Endothelial cell of umbilical vein (primary cell): ENCODE results near the gene THSD4. TPM values are rescaled to one million over a fixed set of nuclear protein-coding genes. Genes with fewer than 3 reads are reported as not detected.

Experiments
- BruUV-seq: library from RNA; stranded (reverse); fragments of 400-500 nt; replicated peaks from 2 replicates; lab custom pipeline; 2021; lab: Mats Ljungman, UMichigan
- CTCF ChIA-PET: fragments of 300-600, 350-600 bp; sonication (Branson Sonifier 250); formaldehyde crosslinking; loops from one replicate; lab custom pipeline; 2021; ENCODE audit warnings: antibody characterized with exemption, inconsistent platforms; lab: Charles Lee
- POLR2A ChIA-PET: fragments of 300-600, 350-600 bp; sonication (Branson Sonifier 250); formaldehyde crosslinking; loops from one replicate; lab custom pipeline; 2021; ENCODE audit warnings: antibody characterized with exemption, inconsistent platforms; lab: Charles Lee
- DNase-seq: peaks from one replicate; pipeline ENCODE4 v3.0.0-alpha.2; 2011; ENCODE audit warnings: low read depth, low spot score
- FAIRE-seq: peaks from 2 replicates; lab custom pipeline; 2011; peaks lifted over from hg19 to GRCh38; lab: Jason Lieb, UNC
- H2AFZ ChIP-seq: 2 replicates; pipeline ENCODE4 v1.6.0; 2012; ENCODE audit warnings: low read depth, low read length, control low read depth, inconsistent platforms
- H3K27ac ChIP-seq: 2 replicates; pipeline ENCODE4 v1.5.1; 2011; ENCODE audit warnings: low read depth, mild to moderate bottlenecking, control low read depth, low read length, moderate library complexity; ENCODE audit not compliant: insufficient read depth
- H3K27me3 ChIP-seq, 2 experiments: 2 replicates each; pipeline versions ENCODE4 v1.6.0 to v1.6.1; 2011; ENCODE audit warnings: low read length in 2 of 2, mixed read lengths in 1 of 2; ENCODE audit not compliant: control insufficient read depth in 2 of 2, insufficient read depth in 2 of 2
- H3K36me3 ChIP-seq, 2 experiments: 2 replicates in 1 of 2; 3 replicates in 1 of 2; pipeline ENCODE4 v1.5.1; 2011; ENCODE audit warnings: low read length in 2 of 2, mild to moderate bottlenecking in 1 of 2, moderate library complexity in 1 of 2; ENCODE audit not compliant: control insufficient read depth in 2 of 2, insufficient read depth in 2 of 2; ENCODE audit errors: extremely low read depth in 1 of 2
- H3K4me1 ChIP-seq: 3 replicates; pipeline ENCODE4 v1.5.1; 2011; ENCODE audit warnings: mild to moderate bottlenecking, low read length; ENCODE audit not compliant: control insufficient read depth, insufficient read depth; ENCODE audit errors: extremely low read depth
- H3K4me2 ChIP-seq: 2 replicates; pipeline ENCODE4 v1.6.1; 2011; ENCODE audit warnings: low read length, control low read depth, mixed read lengths; ENCODE audit not compliant: insufficient read depth
- H3K4me3 ChIP-seq, 3 experiments: fragments of 200-600 bp in 1 of 3; sonication (generic), shearing (Covaris generic) in 1 of 3; replicated peaks in 1 of 3; 2 replicates each; pipeline ENCODE4 v1.5.1; 2011 to 2016; ENCODE audit warnings: control low read depth in 3 of 3, low read length in 3 of 3, mild to moderate bottlenecking in 2 of 3, inconsistent platforms in 1 of 3, low read depth in 1 of 3, moderate library complexity in 1 of 3; ENCODE audit not compliant: insufficient read depth in 1 of 3
- H3K79me2 ChIP-seq: 2 replicates; pipeline ENCODE4 v1.6.0; 2012; ENCODE audit warnings: low read length, inconsistent platforms; ENCODE audit not compliant: control insufficient read depth, insufficient read depth
- H3K9ac ChIP-seq: replicated peaks from 2 replicates; pipeline ENCODE3; 2011; ENCODE audit warnings: low read length, control low read depth; ENCODE audit not compliant: insufficient read depth; ENCODE audit errors: extremely low read depth
- H3K9me1 ChIP-seq: replicated peaks from 3 replicates; pipeline ENCODE4 v1.6.0; 2011; ENCODE audit warnings: mild to moderate bottlenecking, low read length; ENCODE audit not compliant: control insufficient read depth, insufficient read depth; ENCODE audit errors: extremely low read depth
- H3K9me3 ChIP-seq: replicated peaks from 2 replicates; pipeline ENCODE4 v1.5.1; 2012; ENCODE audit warnings: low read length, inconsistent platforms; ENCODE audit not compliant: control insufficient read depth, insufficient read depth
- H4K20me1 ChIP-seq: replicated peaks from 2 replicates; pipeline ENCODE3; 2011; ENCODE audit warnings: mild to moderate bottlenecking, low read length; ENCODE audit not compliant: control insufficient read depth, insufficient read depth; ENCODE audit errors: extremely low read depth
- CTCF ChIP-seq, 2 donors: IDR thresholded peaks; 1 replicate in 1 of 2; 2 replicates in 1 of 2; pipeline ENCODE4 v1.5.1; 2011; ENCODE audit warnings: low read length in 2 of 2, mild to moderate bottlenecking in 2 of 2, moderate library complexity in 2 of 2, control low read depth in 1 of 2, inconsistent platforms in 1 of 2, low read depth in 1 of 2; ENCODE audit not compliant: insufficient read depth in 1 of 2; ENCODE audit errors: extremely low read depth in 1 of 2
- EZH2 ChIP-seq: IDR thresholded peaks from 2 replicates; pipeline ENCODE4 v1.6.1; 2012; ENCODE audit warnings: borderline replicate concordance, low read depth, mild to moderate bottlenecking, moderate library complexity, low read length, inconsistent platforms; ENCODE audit not compliant: severe bottlenecking
- FOS ChIP-seq: IDR thresholded peaks from 2 replicates; pipeline ENCODE4 v1.6.1; 2011; ENCODE audit warnings: mild to moderate bottlenecking, low read length, moderate library complexity, borderline replicate concordance; ENCODE audit not compliant: insufficient read depth
- GATA2 ChIP-seq: IDR thresholded peaks from 2 replicates; pipeline ENCODE4 v1.7.0; 2011; ENCODE audit warnings: low read depth, mild to moderate bottlenecking, moderate library complexity, mixed read lengths, low read length; ENCODE audit not compliant: insufficient read length, insufficient read depth
- JUN ChIP-seq: IDR thresholded peaks from 2 replicates; pipeline ENCODE4 v1.6.1; 2011; ENCODE audit warnings: borderline replicate concordance, low read depth; ENCODE audit not compliant: insufficient read length, insufficient read depth
- MAX ChIP-seq: IDR thresholded peaks from 2 replicates; pipeline ENCODE4 v1.6.1; 2011; ENCODE audit not compliant: insufficient read depth, insufficient read length
- MYC ChIP-seq: IDR thresholded peaks from one replicate; pipeline ENCODE4 v1.6.1; 2011; ENCODE audit warnings: mild to moderate bottlenecking, low read depth, low read length
- POLR2A ChIP-seq: IDR thresholded peaks from 2 replicates; pipeline ENCODE4 v1.6.1; 2012; ENCODE audit warnings: low read depth, mild to moderate bottlenecking, control low read depth, low read length
- POLR2AphosphoS5 ChIP-seq: IDR thresholded peaks from 2 replicates; pipeline ENCODE4 v1.6.1; 2012; ENCODE audit warnings: low read depth, mild to moderate bottlenecking, control low read depth, low read length, moderate library complexity; ENCODE audit not compliant: insufficient read depth
- dilution Hi-C: fragments of 300-500 bp; cut with MboI; formaldehyde crosslinking; loops from one replicate; pipeline ENCODE4 v1.15.0; 2019; ENCODE audit warnings: low sequenced_read_pairs; ENCODE audit not compliant: extremely low pct_ligation_motif_present
- intact Hi-C: fragments of 100-400 bp; cut with micrococcal nuclease; formaldehyde crosslinking; loops from one replicate; pipeline ENCODE4 v1.10.0; 2022
- polyA plus RNA-seq, 4 experiments: library from polyadenylated mRNA; depleted of rRNA in 3 of 4; stranded (reverse) in 3 of 4; unstranded in 1 of 4; fragments of >200 nt; gene quantifications; 2 replicates each; pipeline versions ENCODE4 v1.2.1 to v1.2.3, GENCODE V29; 2011 to 2012; ENCODE audit warnings: missing spikeins in 1 of 4
- total RNA-seq: library from RNA; stranded (reverse); gene quantifications from 2 replicates; pipeline ENCODE4 v1.2.3, GENCODE V29; 2021

The THSD4 gene
- total and polyA plus RNA-seq, 2 donors (not counting 3 experiments of a cell fraction or from before 2014, with no cell fraction given), result 9.9 to 25.4 TPM

GRCh38 chr15:71809346-71809745, 694.1 kb downstream of the THSD4 start:
- no peak overlapping the region for H3K27ac ChIP-seq
- H2AFZ ChIP-seq, result no peak overlapping the region
- TF ChIP-seq MAX (no peak), POLR2AphosphoS5 (no peak), POLR2A (no peak), GATA2 (no peak), MYC (no peak), JUN (no peak), EZH2 (no peak), FOS (no peak), CTCF (IDR thresholded peaks at IDR 0.05; ENCODE audit: extremely low read depth in 1 of 2, insufficient read depth in 1 of 2, low read depth in 1 of 2, low read length in 2 of 2) (no peak)
- H3K4me3 ChIP-seq, result no peak overlapping the region
- BruUV-seq, result no TSS peak
- peaks cover 14% of the 10 kb centered on the region for H3K4me1 ChIP-seq
- no peak for FAIRE-seq
- H4K20me1 ChIP-seq, result no peaks in the 10 kb centered on the region
- CTCF ChIA-PET, result interaction anchor here (10.1 to 12.4 kb wide), 2 partner anchors 57 to 347 kb away, joined by 97 to 235 read pairs; no protein-coding TSS in a partner anchor
- intact Hi-C loops, result no loop called here
- H3K9ac ChIP-seq, result no peak overlapping the region
- dilution Hi-C loops, result no loop called here
- no peaks in the 10 kb centered on the region for H3K9me1 ChIP-seq
- H3K27me3 ChIP-seq, result no peaks in the 10 kb centered on the region
- H3K36me3 ChIP-seq, result no peaks in the 10 kb centered on the region
- no peaks in the 10 kb centered on the region for H3K79me2 ChIP-seq
- H3K9me3 ChIP-seq, result no peaks in the 10 kb centered on the region
- no peak for DNase-seq
- H3K4me2 ChIP-seq, result no peak overlapping the region
- POLR2A ChIA-PET, result no interaction called here
